ENCODE data around the gene MSI2.

DNA sequence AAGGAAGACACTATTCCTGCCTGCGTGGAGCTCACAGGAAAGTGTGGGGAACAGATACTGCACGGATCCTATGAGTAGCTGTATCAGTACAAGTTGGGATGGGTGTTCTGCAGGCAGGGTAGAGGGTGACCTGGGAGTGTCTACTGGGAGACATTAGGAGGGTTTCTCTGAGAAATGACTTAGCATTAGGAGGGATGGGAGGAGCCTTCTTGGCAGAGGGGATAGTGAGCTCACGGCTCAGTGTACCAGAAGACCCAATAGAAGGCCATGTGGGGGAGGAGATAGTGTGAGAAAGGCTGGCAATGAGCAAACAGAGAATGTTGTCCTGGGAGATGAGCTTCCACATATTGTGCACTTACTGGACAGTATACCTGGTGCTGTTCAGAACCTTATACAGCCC lies 109.1 kb downstream of the MSI2 start:
- TF ChIP-seq, protein P1, sequence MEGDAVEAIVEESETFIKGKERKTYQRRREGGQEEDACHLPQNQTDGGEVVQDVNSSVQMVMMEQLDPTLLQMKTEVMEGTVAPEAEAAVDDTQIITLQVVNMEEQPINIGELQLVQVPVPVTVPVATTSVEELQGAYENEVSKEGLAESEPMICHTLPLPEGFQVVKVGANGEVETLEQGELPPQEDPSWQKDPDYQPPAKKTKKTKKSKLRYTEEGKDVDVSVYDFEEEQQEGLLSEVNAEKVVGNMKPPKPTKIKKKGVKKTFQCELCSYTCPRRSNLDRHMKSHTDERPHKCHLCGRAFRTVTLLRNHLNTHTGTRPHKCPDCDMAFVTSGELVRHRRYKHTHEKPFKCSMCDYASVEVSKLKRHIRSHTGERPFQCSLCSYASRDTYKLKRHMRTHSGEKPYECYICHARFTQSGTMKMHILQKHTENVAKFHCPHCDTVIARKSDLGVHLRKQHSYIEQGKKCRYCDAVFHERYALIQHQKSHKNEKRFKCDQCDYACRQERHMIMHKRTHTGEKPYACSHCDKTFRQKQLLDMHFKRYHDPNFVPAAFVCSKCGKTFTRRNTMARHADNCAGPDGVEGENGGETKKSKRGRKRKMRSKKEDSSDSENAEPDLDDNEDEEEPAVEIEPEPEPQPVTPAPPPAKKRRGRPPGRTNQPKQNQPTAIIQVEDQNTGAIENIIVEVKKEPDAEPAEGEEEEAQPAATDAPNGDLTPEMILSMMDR (IDR thresholded peaks at IDR 0.05), result no peak
- TF ChIP-seq POLR2A (IDR thresholded peaks at IDR 0.05), result no peak
